NB4 (cell line): ENCODE results near the gene AIRE.

Experiments
- CTCF ChIP-seq: IDR thresholded peaks from one replicate; pipeline ENCODE4 v1.5.1; 2012; ENCODE audit warnings: low read depth, low read length
- MYC ChIP-seq: IDR thresholded peaks from 2 replicates; pipeline ENCODE4 v1.6.1; 2011; ENCODE audit warnings: low read depth, low read length
- POLR2A ChIP-seq: IDR thresholded peaks from 2 replicates; pipeline ENCODE4 v1.6.1; 2011; ENCODE audit warnings: mild to moderate bottlenecking; ENCODE audit not compliant: insufficient read length; ENCODE audit errors: extremely low read depth
- TF ChIP-seq, protein P1 (sequence below): IDR thresholded peaks from 2 replicates; pipeline ENCODE4 v1.6.1; 2011; ENCODE audit warnings: low read depth, low read length

GRCh38 chr21:44263221-44263760 lies 22.4 kb upstream of the AIRE start:
- TF ChIP-seq, protein P1, sequence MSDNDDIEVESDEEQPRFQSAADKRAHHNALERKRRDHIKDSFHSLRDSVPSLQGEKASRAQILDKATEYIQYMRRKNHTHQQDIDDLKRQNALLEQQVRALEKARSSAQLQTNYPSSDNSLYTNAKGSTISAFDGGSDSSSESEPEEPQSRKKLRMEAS: no peak
- no peak for TF ChIP-seq CTCF
- no peak for TF ChIP-seq POLR2A
- no peak for TF ChIP-seq MYC
